Measurements from ENCODE around the gene LINC01488.
A peak's percentile ranks its signal among the peaks of the same experiment; 100 is the strongest.

Gene LINC01488

GRCh38 chr11:69530278-69531070 is 49.0 kb downstream of the LINC01488 start:
- peak overlapping the region in 1 of 7 experiments; percentile 50 for H3K4me3 ChIP-seq (ENCODE audit: control insufficient read depth in 1 of 7, extremely low read depth in 1 of 7, insufficient read depth in 4 of 7, low read depth in 2 of 7, low read length in 6 of 7)
- ChIA-PET POLR2A (no interaction called here), CTCF (no interaction called here)
- peaks cover 0 to 19% (median 18%) of the 10 kb centered on the region in 4 experiments for H3K4me1 ChIP-seq (ENCODE audit: control extremely low read depth in 1 of 4, control insufficient read depth in 4 of 4, insufficient read depth in 4 of 4, low read length in 3 of 4)
- no peaks in the 10 kb centered on the region for H3K36me3 ChIP-seq (ENCODE audit: control insufficient read depth in 4 of 4, insufficient read depth in 4 of 4, low read length in 3 of 4)
- H3K27me3 ChIP-seq (replicated peaks in 2 of 5; ENCODE audit: control insufficient read depth in 4 of 5, insufficient read depth in 5 of 5, low read length in 4 of 5), result no peaks in the 10 kb centered on the region
- no peaks in the 10 kb centered on the region for H3K9me3 ChIP-seq (ENCODE audit: control extremely low read depth in 1 of 5, control insufficient read depth in 4 of 5, insufficient read depth in 2 of 5, low read depth in 1 of 5, low read length in 4 of 5)
- 53% methylated on average over 16 of the region's 19 CpGs for WGBS (ENCODE audit: insufficient coverage)
- peak; percentile 32 to 79 (median 70) for DNase-seq
- no peak overlapping the region for H3K27ac ChIP-seq (ENCODE audit: insufficient read depth in 1 of 2, low read depth in 1 of 2, low read length in 2 of 2, poor library complexity in 1 of 2, severe bottlenecking in 2 of 2)

GRCh38 chr11:69531071-69531716 is 49.7 kb downstream of the LINC01488 start:
- no peak overlapping the region for H3K27ac ChIP-seq (ENCODE audit: insufficient read depth in 1 of 2, low read depth in 1 of 2, low read length in 2 of 2, poor library complexity in 1 of 2, severe bottlenecking in 2 of 2)
- no peaks in the 10 kb centered on the region for H3K36me3 ChIP-seq (ENCODE audit: control insufficient read depth in 4 of 4, insufficient read depth in 4 of 4, low read length in 3 of 4)
- no peak for DNase-seq
- POLR2A ChIA-PET, result interaction anchor here (0.6 kb wide), 1 partner anchor 1313 kb away, joined by 5 read pairs; no protein-coding TSS in a partner anchor
- H3K9me3 ChIP-seq (ENCODE audit: control extremely low read depth in 1 of 5, control insufficient read depth in 4 of 5, insufficient read depth in 2 of 5, low read depth in 1 of 5, low read length in 4 of 5), result no peaks in the 10 kb centered on the region
- no peaks in the 10 kb centered on the region for H3K27me3 ChIP-seq (replicated peaks in 2 of 5; ENCODE audit: control insufficient read depth in 4 of 5, insufficient read depth in 5 of 5, low read length in 4 of 5)
- CTCF ChIA-PET, result interaction anchor here (0.7 kb wide), 1 partner anchor 42 kb away, joined by 3 read pairs; no protein-coding TSS in a partner anchor
- peak overlapping the region in 1 of 7 experiments; percentile 50 for H3K4me3 ChIP-seq (ENCODE audit: control insufficient read depth in 1 of 7, extremely low read depth in 1 of 7, insufficient read depth in 4 of 7, low read depth in 2 of 7, low read length in 6 of 7)
- 91% methylated on average over 6 of the region's 12 CpGs for WGBS (ENCODE audit: insufficient coverage)
- peaks cover 0 to 19% (median 18%) of the 10 kb centered on the region in 4 experiments for H3K4me1 ChIP-seq (ENCODE audit: control extremely low read depth in 1 of 4, control insufficient read depth in 4 of 4, insufficient read depth in 4 of 4, low read length in 3 of 4)

- Histone ChIP-seq H3K27ac (ENCODE audit: insufficient read depth in 1 of 2, low read depth in 1 of 2, low read length in 2 of 2, poor library complexity in 1 of 2, severe bottlenecking in 2 of 2) (no peak overlapping the region), H3K36me3 (ENCODE audit: control insufficient read depth in 4 of 4, insufficient read depth in 4 of 4, low read length in 3 of 4) (no peaks in the 10 kb centered on the region), H3K9me3 (ENCODE audit: control extremely low read depth in 1 of 5, control insufficient read depth in 4 of 5, insufficient read depth in 2 of 5, low read depth in 1 of 5, low read length in 4 of 5) (no peaks in the 10 kb centered on the region), H3K4me1 (ENCODE audit: control extremely low read depth in 1 of 4, control insufficient read depth in 4 of 4, insufficient read depth in 4 of 4, low read length in 3 of 4) (peaks cover 0 to 19% (median 18%) of the 10 kb centered on the region in 4 experiments), H3K4me3 (ENCODE audit: control insufficient read depth in 1 of 7, extremely low read depth in 1 of 7, insufficient read depth in 4 of 7, low read depth in 2 of 7, low read length in 6 of 7) (no peak overlapping the region), H3K27me3 (replicated peaks in 2 of 5; ENCODE audit: control insufficient read depth in 4 of 5, insufficient read depth in 5 of 5, low read length in 4 of 5) (no peaks in the 10 kb centered on the region)
- ChIA-PET POLR2A (interaction anchor here (0.6 kb wide), 1 partner anchor 1312 kb away, joined by 5 read pairs; no protein-coding TSS in a partner anchor), CTCF (interaction anchor here (0.7 kb wide), 1 partner anchor 43 kb away, joined by 3 read pairs; no protein-coding TSS in a partner anchor)
- 93% methylated on average over 9 of the region's 9 CpGs for WGBS (ENCODE audit: insufficient coverage)
- DNase-seq, result no peak
Observed at GRCh38 chr11:69531717-69532088, 50.2 kb downstream of the LINC01488 start.

- CTCF ChIA-PET, result no interaction called here
- peaks cover 0 to 22% (median 21%) of the 10 kb centered on the region in 4 experiments for H3K4me1 ChIP-seq (ENCODE audit: control extremely low read depth in 1 of 4, control insufficient read depth in 4 of 4, insufficient read depth in 4 of 4, low read length in 3 of 4)
- H3K9me3 ChIP-seq (ENCODE audit: control extremely low read depth in 1 of 5, control insufficient read depth in 4 of 5, insufficient read depth in 2 of 5, low read depth in 1 of 5, low read length in 4 of 5), result no peaks in the 10 kb centered on the region
- no peaks in the 10 kb centered on the region for H3K36me3 ChIP-seq (ENCODE audit: control insufficient read depth in 4 of 4, insufficient read depth in 4 of 4, low read length in 3 of 4)
- H3K27me3 ChIP-seq (replicated peaks in 2 of 5; ENCODE audit: control insufficient read depth in 4 of 5, insufficient read depth in 5 of 5, low read length in 4 of 5), result no peaks in the 10 kb centered on the region
- POLR2A ChIA-PET, result interaction anchor here (0.6 to 1.1 kb wide), 2 partner anchors 83 to 93 kb away, joined by 3 read pairs; no protein-coding TSS in a partner anchor
- no peak overlapping the region for H3K4me3 ChIP-seq (ENCODE audit: control insufficient read depth in 1 of 7, extremely low read depth in 1 of 7, insufficient read depth in 4 of 7, low read depth in 2 of 7, low read length in 6 of 7)
- no peak overlapping the region for H3K27ac ChIP-seq (ENCODE audit: insufficient read depth in 1 of 2, low read depth in 1 of 2, low read length in 2 of 2, poor library complexity in 1 of 2, severe bottlenecking in 2 of 2)
- DNase-seq, result no peak
- 98% methylated on average over 16 of the region's 23 CpGs for WGBS (ENCODE audit: insufficient coverage)
Observed at GRCh38 chr11:69533296-69534165, 52.1 kb downstream of the LINC01488 start.

- Histone ChIP-seq H3K27me3 (replicated peaks in 2 of 5; ENCODE audit: control insufficient read depth in 4 of 5, insufficient read depth in 5 of 5, low read length in 4 of 5) (no peaks in the 10 kb centered on the region), H3K27ac (ENCODE audit: insufficient read depth in 1 of 2, low read depth in 1 of 2, low read length in 2 of 2, poor library complexity in 1 of 2, severe bottlenecking in 2 of 2) (no peak overlapping the region), H3K9me3 (ENCODE audit: control extremely low read depth in 1 of 5, control insufficient read depth in 4 of 5, insufficient read depth in 2 of 5, low read depth in 1 of 5, low read length in 4 of 5) (no peaks in the 10 kb centered on the region), H3K4me3 (ENCODE audit: control insufficient read depth in 1 of 7, extremely low read depth in 1 of 7, insufficient read depth in 4 of 7, low read depth in 2 of 7, low read length in 6 of 7) (no peak overlapping the region), H3K36me3 (ENCODE audit: control insufficient read depth in 4 of 4, insufficient read depth in 4 of 4, low read length in 3 of 4) (no peaks in the 10 kb centered on the region), H3K4me1 (ENCODE audit: control extremely low read depth in 1 of 4, control insufficient read depth in 4 of 4, insufficient read depth in 4 of 4, low read length in 3 of 4) (peaks cover 0 to 27% (median 26%) of the 10 kb centered on the region in 4 experiments)
- ChIA-PET CTCF (no interaction called here), POLR2A (interaction anchor here (0.6 to 1.1 kb wide), 2 partner anchors 84 to 94 kb away, joined by 3 read pairs; no protein-coding TSS in a partner anchor)
- no peak for DNase-seq
- 91% methylated on average over 14 of the region's 14 CpGs for WGBS (ENCODE audit: insufficient coverage)
Observed at GRCh38 chr11:69534166-69534530, 52.7 kb downstream of the LINC01488 start.

GRCh38 chr11:69535908-69536307 is 54.4 kb downstream of the LINC01488 start:
- ChIA-PET POLR2A (no interaction called here), CTCF (no interaction called here)
- peaks cover 0 to 28% (median 26%) of the 10 kb centered on the region in 4 experiments for H3K4me1 ChIP-seq (ENCODE audit: control extremely low read depth in 1 of 4, control insufficient read depth in 4 of 4, insufficient read depth in 4 of 4, low read length in 3 of 4)
- no peak overlapping the region for H3K27ac ChIP-seq (ENCODE audit: insufficient read depth in 1 of 2, low read depth in 1 of 2, low read length in 2 of 2, poor library complexity in 1 of 2, severe bottlenecking in 2 of 2)
- 98% methylated on average over 7 of the region's 7 CpGs for WGBS (ENCODE audit: insufficient coverage)
- H3K4me3 ChIP-seq (ENCODE audit: control insufficient read depth in 1 of 7, extremely low read depth in 1 of 7, insufficient read depth in 4 of 7, low read depth in 2 of 7, low read length in 6 of 7), result no peak overlapping the region
- no peaks in the 10 kb centered on the region for H3K36me3 ChIP-seq (ENCODE audit: control insufficient read depth in 4 of 4, insufficient read depth in 4 of 4, low read length in 3 of 4)
- H3K9me3 ChIP-seq (ENCODE audit: control extremely low read depth in 1 of 5, control insufficient read depth in 4 of 5, insufficient read depth in 2 of 5, low read depth in 1 of 5, low read length in 4 of 5), result no peaks in the 10 kb centered on the region
- DNase-seq, result no peak
- H3K27me3 ChIP-seq (replicated peaks in 2 of 5; ENCODE audit: control insufficient read depth in 4 of 5, insufficient read depth in 5 of 5, low read length in 4 of 5), result no peaks in the 10 kb centered on the region

Data from common myeloid progenitor, CD34-positive (primary cell).